ENCODE measurements around the gene GNAT1.

GNAT1 gene

DNA sequence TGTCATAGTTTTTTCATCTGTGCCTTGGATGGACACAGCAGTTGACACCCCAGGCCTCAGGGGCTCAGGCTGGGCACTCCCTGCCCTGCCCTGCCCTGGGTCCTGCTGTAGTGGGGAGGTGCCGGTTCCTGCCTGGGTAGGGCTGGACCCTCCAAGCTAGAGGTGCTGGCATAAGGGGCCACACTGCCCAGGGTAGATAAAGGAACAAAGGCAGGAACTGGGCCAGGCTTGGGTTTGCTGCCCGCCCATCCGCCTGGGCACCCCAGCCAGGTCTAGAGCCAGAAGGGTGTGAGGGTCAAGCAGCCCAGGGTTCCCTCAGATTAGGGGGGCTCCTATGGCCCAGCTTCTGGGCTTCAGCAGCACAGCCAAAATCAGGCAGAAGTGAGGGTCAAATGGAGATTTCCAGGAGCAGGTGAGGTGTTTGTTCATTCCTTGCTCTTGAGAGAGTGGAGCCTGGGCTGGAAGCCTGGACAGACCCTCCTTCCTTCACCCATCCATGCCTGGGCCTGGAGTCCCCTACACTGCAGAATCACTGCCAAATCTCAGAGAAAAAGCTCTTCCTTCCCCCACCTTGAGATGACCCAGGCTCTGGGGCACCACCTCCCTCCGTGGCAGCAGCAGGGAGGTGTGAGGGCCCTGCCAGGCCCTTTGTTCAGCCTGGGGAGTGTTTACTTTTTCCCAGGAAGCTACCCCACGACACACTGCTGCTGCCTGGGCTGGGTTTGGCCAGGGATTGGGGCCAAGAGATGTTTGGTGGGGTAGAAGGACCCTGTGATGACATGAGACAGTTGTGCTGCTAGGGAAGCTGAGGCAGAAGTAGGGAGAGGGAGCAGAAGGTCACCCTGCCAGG, 29.2 kb upstream of the GNAT1 start:
- in situ Hi-C loops (cut with HindIII; ENCODE audit: low sequenced_read_pairs), result no loop called here

GRCh38 chr3:50163572-50164455, 27.6 kb upstream of the GNAT1 start:
- in situ Hi-C loops (cut with HindIII; ENCODE audit: low sequenced_read_pairs), result no loop called here

DNA sequence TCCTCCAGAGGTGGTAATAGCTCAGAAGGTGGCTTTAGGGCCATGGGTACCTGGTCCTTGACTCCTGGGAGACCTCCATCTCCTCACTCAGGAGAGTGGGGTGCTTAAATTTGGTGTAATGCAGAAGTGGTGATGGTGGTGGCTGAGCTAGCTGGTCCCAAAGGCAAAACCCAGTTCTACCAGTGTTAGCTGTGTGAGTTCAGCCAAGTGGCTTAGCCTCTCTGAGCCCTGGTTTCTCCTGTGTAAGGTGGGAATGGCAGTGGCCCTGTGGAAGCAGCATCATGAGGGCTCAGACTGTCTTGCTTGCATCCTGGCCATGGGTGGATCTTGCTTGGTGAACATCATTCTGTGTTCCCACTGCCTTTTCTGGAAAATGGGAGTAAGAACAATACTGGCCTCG, 26.9 kb upstream of the GNAT1 start:
- in situ Hi-C loops (cut with HindIII; ENCODE audit: low sequenced_read_pairs), result no loop called here

DNA sequence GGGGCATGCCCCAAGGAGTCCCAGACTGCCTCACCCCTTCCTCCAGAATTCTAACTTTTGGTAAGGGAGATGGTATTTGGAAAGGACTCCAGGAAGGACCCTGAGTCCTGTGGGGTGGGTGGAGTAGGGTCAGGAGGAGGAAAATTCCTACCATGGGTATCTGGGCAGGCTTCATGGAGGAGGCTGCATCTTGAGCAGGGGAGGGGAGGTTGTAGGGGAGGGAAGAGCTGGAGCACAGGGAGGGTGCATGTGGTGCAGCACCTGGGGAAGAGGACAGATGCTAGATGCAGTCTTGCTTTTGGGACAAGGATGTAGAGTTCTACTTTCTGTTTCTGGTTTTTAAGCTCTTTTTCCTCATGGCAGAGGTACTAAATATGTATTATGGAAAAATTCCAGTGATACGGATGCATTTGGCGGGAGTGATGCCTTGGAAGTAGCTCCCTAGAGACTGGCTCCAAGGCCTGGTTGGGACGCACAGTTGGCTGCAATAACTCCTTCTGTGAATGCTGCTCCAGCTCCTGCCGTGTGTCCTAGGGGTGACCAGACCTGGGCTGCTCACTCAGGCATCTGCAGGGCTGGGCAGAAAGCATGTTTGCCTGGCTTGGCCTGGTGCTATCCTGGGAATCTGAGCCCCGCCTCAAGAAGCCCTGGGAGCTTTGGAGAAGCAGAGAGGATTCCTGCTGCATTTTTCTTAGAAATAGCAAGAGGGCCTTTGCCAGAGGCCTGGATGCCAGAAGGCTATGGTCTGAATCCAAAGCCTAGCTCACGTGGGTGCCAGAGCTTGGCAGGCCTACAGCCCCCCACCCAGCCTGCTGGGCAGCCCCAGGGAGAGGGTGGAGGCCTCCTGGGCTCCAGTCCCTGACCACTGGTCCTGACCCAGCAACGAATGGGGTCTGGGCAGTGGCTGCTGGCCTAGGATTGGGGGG, 26.2 kb upstream of the GNAT1 start:
- in situ Hi-C loops (cut with HindIII; ENCODE audit: low sequenced_read_pairs), result no loop called here

DNA sequence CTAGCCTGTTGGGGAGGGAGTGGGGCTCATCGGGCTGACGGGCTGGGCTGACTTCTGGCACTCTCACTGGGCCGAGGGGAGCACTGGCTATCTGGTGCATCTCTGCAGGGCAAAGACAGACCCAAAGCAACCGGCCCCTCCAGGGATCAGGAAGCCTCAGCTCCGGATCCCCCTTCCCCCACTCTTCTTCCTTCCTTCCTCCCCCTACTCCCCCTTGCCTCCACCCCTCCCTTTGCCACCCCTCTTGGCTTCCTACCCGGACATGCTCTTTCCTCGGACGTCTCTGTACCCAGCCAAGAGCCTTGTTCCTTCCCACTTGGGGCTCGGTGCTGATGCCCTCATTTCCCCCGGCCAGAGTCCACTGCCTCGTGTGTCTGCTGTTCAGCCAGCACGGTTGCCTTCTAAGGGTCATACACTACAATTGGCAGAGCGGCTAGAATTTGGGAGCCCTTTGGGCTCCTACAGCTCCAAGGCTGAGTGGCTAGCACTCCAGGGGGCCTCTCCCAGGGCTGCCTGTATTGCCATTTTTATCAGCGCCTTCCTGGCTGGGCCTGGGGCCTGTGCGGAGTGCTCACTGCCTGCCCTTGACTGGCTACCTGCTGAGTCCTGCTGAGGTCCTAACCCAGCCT, 25.4 kb upstream of the GNAT1 start:
- in situ Hi-C loops (cut with HindIII; ENCODE audit: low sequenced_read_pairs), result no loop called here

DNA sequence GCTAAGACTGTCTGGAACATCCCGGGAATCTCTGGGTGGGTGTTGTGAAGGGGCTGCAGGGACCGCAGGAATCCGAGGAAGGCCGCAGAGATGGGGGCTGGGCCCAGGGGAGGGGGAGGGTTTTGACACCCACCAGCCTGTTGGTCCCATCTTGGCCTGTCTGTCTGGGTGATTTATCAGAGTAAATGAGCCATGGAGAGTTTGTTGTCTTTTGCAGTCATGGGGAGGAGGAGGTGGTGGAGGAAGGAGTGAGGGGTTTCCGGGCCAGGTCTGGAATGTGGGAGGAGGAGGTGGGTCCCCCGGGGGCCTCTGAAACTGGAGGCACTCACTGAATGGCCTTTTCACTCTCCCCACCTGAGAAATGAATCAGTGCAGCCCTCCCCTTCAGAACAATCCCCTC, 24.8 kb upstream of the GNAT1 start:
- in situ Hi-C loops (cut with HindIII; ENCODE audit: low sequenced_read_pairs), result no loop called here

DNA sequence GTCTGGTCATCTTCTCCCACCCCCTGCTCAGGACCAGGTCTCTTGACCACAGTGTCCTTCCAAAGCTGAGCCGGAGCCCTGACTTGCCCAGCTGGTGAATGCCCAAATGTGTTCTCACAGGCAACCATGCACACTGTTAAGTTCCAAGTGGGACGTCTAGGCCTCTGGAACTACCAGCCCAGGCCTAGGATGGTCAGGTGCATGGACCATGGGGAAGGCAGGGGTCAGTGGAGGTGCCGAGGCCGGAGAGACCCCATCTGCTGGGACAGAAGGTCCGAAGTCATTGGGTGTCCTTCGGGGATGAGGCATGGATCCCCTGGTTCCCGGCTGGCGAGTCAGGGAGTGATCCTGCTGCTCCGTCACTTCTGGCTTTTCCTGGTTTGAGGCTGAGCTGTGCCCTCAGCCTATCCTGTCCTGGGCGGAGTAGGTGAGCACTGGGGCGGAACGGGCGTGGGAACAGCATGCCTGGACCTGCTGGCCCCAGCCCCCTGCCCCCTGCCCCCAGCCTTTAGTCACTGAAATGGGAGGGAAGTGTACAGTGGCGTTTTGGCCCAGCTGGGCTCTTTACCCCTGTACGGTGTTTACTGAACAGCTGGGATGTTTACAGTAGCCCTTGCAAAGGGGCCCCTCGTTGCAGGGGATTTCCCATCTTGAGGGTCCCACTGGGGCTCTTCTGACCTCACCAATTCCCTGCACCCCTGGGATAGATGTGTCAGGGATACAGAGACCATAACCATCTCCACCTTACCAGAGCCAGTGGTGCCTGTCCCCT, 24.2 kb upstream of the GNAT1 start:
- in situ Hi-C loops (cut with HindIII; ENCODE audit: low sequenced_read_pairs), result no loop called here

DNA sequence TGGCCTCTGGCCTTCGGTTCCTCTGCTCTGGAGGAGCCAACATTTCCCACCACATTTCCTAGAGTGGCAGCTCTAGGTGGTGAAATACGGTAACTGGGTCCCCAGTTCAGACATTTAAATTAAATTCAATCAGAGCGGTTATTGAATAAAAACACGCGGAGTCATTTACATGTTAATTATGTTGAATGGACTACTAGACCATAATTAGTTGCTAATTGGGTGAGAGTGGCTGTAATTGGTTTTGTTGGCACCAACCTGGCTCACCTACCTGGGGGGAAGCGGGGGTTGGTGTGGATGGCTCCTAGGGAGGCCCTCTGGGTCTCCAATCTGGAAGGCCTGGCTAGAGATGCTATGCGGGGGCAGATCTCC, 23.6 kb upstream of the GNAT1 start:
- in situ Hi-C loops (cut with HindIII; ENCODE audit: low sequenced_read_pairs), result no loop called here

DNA sequence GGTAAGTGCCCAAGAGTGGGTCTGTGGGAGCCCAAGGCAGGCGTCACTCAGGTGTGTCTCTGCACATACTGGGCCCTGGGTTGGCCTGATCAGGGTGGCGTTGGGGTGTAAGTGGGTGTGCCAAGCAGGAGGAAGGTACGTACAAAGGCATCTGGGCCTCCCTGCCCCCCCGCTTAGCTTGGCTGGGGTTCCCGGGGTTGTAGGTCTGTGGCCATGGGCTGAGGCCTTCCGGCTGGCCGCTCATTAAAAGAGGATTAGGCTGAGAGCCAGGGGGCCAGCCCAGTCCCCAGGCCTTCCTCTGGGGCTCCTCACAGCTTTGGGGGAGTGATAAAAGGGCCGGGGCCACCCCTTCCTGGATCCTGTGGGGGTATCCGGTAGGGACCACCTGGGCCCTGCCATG, 23.0 kb upstream of the GNAT1 start:
- in situ Hi-C loops (cut with HindIII; ENCODE audit: low sequenced_read_pairs), result no loop called here

DNA sequence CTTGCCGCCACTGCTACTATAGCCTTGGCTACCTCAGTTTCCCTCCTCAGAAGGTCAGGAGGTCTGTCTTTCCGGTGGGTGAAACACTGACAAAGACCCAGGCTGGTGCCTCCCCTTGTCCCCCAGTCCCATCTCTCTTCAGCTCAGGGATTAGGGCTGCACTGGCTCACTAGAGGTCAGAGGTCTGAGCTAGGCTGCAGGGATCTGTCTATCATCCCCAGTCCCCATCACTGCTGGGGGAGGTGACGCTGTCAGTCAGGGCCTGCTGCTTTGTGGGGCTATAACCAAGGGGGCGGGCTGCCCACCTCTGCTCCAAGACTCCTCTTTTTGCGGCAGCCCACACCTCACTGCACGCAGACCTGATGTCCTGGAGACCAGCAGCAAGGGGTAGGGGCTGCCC, 22.6 kb upstream of the GNAT1 start:
- in situ Hi-C loops (cut with HindIII; ENCODE audit: low sequenced_read_pairs), result no loop called here

DNA sequence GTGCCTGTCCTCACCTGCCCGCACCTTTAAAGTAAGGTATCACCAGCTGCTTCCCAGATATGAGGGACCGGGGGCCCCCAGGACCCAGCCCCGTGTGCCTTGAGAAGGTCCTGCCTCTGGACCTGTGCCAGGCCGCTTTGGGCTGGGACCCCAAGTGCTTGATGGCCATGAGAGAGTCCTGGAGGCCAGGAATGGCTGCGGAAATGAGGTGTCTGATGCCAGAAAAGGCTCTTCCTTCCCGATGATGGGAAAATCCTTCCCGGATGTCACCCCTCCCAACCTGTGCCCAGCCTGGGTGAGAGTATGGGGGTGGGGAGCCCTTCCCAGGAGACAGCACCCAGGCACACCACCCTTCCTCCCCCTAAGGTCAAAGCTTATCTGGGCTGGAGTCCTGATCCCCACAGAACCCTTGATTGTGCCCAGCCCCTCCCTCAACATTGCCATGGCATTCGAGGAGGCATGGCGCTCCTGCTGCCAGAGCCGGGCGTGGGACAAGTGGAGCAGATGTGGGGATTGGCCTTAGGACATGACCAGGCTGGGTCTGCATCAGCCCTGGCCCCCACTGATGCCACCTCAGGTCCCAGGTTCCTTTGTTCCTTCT, 22.1 kb upstream of the GNAT1 start:
- in situ Hi-C loops (cut with HindIII; ENCODE audit: low sequenced_read_pairs), result no loop called here

DNA sequence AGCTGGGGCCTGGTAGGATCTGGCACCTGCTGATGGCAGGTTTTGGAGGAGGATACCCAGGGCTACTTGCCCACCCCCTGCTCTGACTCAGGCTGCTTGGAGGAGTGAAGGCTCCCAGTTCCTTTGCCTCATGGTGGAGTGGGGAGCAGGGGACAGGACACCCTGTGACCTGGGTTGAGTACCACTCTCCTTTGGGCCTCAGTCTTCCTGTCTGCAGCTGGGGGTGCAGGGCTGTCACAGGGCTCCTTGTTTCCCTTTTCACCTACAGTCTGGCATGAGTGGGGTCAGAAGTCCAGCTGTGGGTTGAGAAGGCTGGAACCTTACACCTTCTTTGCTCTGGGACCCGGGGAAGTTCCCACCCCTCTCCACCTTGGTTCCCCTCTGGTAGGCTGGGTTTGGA, 21.6 kb upstream of the GNAT1 start:
- in situ Hi-C loops (cut with HindIII; ENCODE audit: low sequenced_read_pairs), result no loop called here

- in situ Hi-C loops (cut with HindIII; ENCODE audit: low sequenced_read_pairs), result no loop called here
Observed at GRCh38 chr3:50170689-50171088, 20.7 kb upstream of the GNAT1 start.

GRCh38 chr3:50171540-50172301, 19.7 kb upstream of the GNAT1 start:
- in situ Hi-C loops (cut with HindIII; ENCODE audit: low sequenced_read_pairs), result no loop called here

DNA sequence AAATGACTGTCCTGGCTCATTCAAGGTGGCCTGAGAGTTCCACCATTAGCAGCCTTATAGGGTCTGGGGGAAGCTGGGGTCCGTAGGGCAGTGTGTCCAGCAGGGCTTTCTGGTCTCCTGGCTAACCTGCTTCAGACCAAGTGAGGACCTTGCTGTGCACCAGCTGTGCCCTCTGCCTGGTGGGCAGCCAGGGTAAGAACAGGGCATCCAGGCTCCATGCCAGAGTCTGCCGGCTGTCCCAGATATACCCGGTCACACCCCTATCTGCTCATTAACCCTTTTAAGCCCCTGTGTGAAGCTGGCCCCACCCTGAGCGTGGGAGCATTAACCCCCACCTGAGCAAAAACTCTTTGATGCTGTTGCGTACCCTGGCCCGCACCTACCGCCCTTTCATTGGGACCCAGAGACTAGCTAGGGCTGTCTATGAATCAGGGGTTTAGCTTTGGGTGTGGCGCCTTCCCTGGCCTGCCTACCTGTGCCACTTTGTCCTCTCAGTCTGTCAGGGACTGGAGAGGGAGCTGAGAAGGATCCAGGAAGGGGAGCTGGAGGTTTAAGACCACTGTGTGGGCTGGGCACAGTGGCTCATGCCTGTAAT, 18.7 kb upstream of the GNAT1 start:
- in situ Hi-C loops (cut with HindIII; ENCODE audit: low sequenced_read_pairs), result no loop called here

DNA sequence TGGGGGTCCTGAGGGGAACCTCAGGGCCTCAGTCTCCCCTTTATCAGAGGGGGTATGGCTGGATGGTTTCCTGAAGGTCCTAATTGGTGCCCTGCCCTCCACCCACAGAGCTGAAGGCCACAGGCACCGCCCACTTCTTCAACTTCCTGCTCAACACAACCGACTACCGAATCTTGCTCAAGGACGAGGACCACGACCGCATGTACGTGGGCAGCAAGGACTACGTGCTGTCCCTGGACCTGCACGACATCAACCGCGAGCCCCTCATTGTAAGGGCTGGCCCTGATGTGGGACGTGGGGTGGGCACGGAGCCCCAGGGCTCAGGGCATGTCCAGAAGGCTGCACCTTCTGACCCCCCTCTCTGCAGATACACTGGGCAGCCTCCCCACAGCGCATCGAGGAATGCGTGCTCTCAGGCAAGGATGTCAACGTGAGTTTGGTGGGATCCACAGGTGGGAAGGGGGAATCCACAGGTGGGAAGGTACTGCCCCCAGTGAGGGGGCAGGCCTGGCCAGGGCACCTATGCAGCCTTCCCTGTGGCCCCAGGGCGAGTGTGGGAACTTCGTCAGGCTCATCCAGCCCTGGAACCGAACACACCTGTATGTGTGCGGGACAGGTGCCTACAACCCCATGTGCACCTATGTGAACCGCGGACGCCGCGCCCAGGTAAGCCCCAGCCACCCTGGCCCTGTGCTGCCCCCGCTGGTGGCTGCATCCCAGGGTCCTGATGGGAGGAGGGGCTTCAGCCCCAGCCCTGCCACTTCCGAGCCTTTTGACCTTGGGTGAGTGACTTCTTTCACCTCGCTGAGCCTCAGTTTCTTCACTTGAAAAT, 17.5 kb upstream of the GNAT1 start:
- in situ Hi-C loops (cut with HindIII; ENCODE audit: low sequenced_read_pairs), result no loop called here

DNA sequence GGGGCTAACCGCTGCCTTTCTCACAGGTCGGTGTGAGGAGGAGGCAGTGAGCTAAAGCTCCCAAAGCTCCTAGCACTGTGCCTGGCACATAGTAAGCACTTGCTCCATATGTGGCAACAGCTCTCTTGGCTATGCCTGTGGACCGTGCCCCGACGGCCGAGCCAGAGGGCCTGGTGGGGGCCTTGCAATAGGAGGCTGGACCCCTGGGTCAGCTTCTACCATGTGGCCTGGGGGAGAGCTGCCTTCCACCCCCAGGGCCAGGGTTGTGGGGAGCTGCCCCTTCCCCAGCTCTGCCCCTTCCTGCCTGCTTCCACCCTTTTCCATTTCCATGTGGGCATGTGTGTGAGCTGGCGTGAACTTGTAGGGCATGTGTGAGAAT, 16.9 kb upstream of the GNAT1 start:
- in situ Hi-C loops (cut with HindIII; ENCODE audit: low sequenced_read_pairs), result no loop called here

Data from DLD1 (cell line).